GM18499 (cell line): ENCODE data around the gene BLOC1S3.

ENCODE experiments used
- ATAC-seq: cut with Tn5 transposase; IDR thresholded peaks from one replicate; pipeline ENCODE4 v1.9.1; 2021; ENCODE audit warnings: moderate number of reproducible peaks; ENCODE audit not compliant: insufficient read depth, unreplicated experiment

Gene BLOC1S3

DNA sequence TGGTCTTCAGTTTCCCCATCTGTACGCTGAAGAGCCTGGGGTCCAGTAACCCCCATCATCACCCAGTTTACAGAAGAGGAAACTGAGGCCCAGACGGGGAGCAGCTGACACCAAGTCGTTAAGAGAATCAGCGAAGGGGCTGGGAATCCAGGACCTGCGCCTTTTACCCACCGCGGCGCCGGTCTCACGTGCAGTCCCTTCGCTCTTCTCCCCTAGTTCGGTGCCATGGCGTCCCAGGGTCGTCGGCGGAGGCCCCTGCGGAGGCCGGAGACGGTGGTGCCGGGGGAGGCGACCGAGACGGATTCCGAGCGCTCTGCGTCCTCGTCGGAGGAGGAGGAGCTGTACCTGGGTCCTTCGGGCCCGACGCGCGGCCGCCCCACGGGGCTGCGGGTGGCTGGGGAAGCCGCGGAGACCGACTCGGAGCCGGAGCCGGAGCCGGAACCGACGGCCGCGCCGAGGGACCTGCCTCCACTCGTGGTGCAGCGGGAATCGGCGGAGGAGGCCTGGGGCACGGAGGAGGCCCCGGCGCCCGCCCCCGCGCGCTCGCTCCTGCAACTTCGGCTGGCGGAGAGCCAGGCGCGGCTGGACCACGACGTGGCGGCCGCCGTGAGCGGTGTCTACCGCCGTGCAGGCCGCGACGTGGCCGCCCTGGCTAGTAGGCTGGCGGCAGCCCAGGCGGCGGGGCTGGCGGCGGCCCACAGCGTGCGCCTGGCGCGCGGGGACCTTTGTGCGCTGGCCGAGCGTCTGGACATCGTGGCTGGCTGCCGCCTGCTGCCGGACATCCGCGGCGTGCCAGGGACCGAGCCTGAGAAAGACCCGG lies 698 bp downstream of the BLOC1S3 start:
- no peak for ATAC-seq

DNA sequence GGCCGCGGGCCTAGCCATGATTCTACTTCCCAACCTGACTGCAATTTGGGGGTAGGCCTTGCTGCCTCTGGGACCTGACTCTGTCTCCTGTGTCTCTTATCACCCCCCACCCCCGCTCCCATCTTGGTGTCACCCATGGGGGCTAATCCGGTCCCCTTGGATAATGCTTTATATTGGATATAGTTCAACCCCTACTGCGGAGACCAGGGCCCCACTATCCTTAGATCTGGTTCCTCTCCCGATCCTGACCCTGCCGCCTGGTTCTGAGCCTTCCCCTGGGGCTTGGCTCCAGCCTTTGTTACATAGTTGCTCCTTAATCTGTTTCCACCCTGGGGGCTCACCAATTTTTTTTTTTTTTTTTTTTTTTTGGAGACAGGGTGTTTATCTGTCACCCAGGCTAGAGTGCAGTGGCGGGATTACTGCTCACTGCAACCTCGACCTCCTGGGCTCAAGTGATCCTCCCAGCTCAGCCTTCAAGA lies 1.3 kb downstream of the BLOC1S3 start:
- ATAC-seq, result no peak

GRCh38 chr19:45180936-45181335 lies 2.4 kb downstream of the BLOC1S3 start:
- ATAC-seq, result no peak

GRCh38 chr19:45182758-45183157 lies 4.2 kb downstream of the BLOC1S3 start:
- ATAC-seq, result no peak

DNA sequence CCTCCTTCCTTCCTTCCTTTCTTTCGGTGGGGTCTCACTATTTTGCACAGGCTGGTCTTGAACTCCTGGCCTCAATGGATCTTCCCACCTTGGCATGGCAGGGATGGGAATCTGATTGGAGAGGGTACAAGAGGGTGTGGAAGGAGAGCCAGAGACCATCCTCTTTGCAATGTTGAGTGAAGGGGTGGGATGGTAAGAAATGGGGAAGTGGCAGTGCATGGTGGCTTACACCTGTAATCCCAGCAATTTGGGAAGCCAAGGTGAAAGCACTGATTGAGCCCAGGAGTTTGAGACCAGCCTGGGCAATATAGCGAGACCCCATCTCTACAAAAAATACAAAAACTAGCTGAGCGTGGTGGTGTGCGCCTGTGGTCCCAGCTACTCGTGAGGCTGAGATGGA lies 5.5 kb downstream of the BLOC1S3 start:
- no peak for ATAC-seq

- no peak for ATAC-seq
Observed at GRCh38 chr19:45186509-45187334, 8.1 kb downstream of the BLOC1S3 start.

DNA sequence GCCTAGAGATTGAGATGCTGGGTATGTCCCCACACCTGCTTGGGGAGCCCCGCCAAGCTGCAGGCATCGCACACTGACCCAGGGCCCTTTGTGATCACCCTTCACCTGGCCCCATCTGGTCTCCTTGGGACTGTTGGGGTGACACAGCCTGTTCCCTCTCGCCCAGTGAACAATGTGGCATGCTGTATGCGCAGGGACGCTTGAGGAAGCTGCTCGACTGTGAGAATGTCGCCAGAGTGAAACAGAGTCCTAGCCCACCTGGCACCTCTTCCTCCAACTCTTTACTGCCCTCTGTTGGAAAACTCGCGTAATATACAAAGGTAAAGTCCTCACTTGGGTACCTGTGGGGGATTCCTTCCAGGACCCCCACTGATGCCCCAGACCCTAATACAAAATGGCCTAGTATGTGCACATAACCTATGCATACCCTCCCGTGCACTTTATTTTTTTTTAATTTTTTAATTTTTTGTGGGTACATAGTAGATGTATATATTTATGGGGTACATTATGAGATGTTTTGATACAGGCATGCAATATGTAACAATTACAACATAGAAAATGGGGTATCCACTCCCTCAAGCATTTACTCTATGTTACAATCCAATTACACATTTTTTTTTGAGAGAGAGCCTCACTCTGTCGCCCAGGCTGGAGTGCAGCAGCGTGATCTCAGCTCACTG lies 9.0 kb downstream of the BLOC1S3 start:
- no peak for ATAC-seq

GRCh38 chr19:45189971-45190370 lies 11.4 kb downstream of the BLOC1S3 start:
- ATAC-seq, result no peak

DNA sequence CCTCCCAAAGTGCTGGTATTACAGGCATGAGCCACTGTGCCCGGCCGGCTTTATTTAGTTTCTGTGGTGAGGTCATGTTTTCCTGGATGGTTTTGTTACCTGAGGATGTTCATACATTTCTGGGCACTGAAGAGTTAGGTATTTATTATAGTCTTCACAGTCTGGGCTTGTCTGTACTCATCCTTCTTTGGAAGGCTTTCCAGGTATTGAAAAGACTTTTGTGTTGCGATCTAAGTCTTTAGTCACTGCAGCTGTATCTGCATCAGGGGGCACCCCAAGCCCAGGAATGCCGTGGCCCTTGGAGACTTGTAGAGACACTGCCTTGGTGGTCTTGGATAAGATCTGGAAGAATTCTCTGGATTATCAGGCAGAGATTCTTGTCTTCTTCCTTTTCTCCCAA lies 12.8 kb downstream of the BLOC1S3 start:
- no peak for ATAC-seq

- no peak for ATAC-seq
Observed at GRCh38 chr19:45195764-45196163, 17.2 kb downstream of the BLOC1S3 start.

DNA sequence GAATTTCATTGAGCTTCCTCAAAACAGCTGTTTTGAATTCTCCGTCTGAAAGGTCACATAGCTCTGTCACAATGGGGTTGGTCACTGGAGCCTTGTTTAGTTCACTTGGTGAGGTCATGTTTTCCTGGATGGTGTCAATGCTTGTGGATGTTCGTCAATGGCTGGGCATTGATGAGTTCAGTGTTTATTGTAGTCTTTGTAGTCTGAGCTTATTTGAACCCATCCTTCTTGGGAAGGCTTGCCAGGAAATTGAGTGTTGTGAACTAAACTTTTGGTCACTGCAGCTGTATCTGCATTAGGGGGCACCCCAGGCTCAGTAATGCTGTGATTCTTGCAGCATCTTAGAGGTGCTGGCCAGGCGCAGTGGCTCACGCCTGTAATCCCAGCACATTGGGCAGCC lies 22.0 kb downstream of the BLOC1S3 start:
- ATAC-seq, result no peak

DNA sequence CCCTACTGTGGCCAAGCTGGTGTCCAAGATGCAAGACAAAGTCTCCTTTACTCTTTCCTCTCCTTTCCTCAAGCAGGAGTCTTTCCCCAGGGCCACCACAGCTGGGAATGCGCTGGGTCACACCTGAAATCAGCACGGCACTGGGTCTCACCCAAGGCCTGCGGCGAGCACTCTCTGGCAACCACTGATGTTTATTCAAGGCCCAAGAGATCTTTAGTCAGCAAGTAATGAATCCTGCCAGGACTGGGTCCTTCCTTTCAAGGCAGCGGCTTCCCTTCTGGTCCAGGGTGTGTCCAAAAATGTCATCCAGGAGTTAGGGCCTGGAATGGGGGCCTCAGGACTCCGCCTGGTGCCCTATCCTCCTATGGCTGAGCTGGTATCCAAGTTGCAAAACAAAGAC lies 24.1 kb downstream of the BLOC1S3 start:
- ATAC-seq, result no peak

DNA sequence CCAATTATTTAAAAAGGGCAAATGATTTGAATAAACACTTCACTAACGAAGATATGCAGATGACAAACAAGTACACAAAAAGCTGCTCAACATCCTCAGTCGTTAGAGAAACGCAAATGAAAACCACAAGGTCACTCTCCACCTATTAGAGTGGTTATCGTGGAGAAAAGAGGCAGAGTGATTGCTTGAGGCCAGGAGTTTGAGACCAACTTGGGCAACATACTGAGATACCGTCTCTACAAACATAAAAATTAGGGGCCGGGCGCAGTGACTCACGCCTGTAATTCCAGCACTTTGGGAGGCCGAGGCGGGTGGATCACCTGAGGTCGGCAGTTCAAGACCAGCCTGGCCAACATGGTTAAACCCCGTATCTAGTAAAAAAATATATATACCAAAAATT lies 27.2 kb downstream of the BLOC1S3 start:
- ATAC-seq, result no peak

DNA sequence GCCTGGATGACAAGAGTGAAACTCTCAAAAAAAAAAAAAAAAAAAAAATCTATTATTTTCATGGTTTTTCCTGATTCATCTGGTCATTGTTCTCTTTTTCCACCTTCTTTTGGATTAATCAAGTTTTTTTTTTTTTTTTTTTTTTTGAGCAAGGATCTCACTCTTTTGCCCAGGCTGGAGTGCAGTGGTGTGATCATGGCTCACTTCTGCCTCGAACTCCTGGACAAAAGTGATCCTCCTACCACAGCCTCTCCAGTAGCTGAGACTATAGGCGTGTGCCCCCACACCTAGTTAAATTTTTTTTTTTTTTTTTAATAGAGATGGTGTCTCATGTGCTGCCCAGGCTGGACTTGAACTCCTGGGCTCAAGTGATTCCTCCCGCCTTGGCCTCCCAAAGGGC lies 27.7 kb downstream of the BLOC1S3 start:
- no peak for ATAC-seq

GRCh38 chr19:45211751-45212381 lies 33.3 kb downstream of the BLOC1S3 start:
- ATAC-seq, result no peak

DNA sequence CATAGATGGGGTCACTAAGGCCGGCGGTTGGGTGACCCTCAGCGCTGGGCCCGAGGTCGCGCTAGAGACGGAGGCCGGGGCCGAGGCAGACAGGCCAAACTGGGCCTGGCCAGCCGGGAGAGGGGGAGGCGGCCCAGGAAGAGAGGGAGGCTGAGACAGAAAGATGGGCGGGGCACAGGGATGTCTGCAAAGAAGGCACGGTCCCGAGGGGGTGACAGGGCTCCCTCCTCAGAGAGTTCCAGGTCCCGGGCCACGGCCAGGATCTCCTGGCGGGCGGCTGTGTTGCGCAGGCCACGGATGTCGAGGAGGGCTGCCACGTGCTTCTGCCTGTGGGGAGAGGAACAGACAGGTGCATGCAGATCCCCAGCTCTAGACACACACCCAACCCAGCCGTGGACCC lies 34.4 kb downstream of the BLOC1S3 start:
- ATAC-seq, result no peak

- ATAC-seq, result no peak
Observed at GRCh38 chr19:45215391-45216191, 37.0 kb downstream of the BLOC1S3 start.

GRCh38 chr19:45216667-45217066 lies 38.1 kb downstream of the BLOC1S3 start:
- ATAC-seq, result no peak

DNA sequence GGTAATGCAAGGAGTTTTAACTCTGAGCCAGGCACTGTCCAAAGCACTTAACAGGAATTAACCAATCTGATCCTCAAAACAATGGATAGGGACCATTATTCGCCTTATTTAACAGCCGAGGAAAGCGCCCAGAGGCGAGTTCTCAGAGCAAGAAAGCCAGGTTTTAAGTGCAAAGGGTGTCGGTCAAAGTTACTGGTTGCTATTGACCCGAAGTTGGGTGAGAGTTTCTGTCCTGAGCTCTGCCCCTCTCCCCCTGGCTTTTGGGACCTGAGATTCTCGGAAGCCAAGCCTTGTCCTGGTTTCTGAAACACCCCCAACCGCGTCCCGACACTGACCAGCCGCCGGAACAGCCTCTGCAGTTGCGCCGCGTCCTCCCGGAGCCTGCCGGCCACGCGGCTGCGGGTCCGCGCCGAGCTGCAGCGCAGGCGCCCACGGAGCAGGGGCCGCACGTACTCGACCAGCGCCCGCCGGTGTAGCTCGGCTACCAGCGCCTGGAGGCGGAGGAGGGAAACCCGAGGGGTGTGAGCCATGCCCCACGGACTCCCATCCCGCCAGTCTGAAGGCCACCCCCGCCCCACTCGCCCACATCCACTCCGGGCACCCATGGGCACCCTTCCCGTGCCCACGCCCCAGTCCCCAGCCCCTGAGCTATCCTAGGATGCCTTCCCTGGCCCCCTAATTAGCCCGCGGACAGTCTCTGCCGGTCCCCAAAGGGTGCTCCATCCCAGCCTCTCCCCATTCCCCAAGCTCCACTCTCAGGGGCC lies 38.8 kb downstream of the BLOC1S3 start:
- ATAC-seq, result no peak
